Body of pancreas (tissue), 4 donors: Measurements from ENCODE around the gene LRRC7. TPM values are rescaled to one million over a fixed set of nuclear protein-coding genes. Genes with fewer than 3 reads are reported as not detected.

Experiments used
- ATAC-seq: fragments of 150-250 bp; one replicate; pipeline ENCODE4 v1.9.1; 2016
- DNase-seq, 4 donors: peaks; one replicate each; pipeline ENCODE4 v3.0.0-alpha.2; 2019
- H3K27ac ChIP-seq, 4 donors: fragments of 200-600 bp; sonication (generic); 1 replicate in 3 of 4; 2 replicates in 1 of 4; pipeline versions ENCODE4 v1.5.1 to v1.6.1; 2016 to 2019; ENCODE audit warnings: mild to moderate bottlenecking in 1 of 4, mixed read lengths in 1 of 4, moderate library complexity in 1 of 4
- H3K27me3 ChIP-seq, 2 donors: fragments of 200-600 bp; sonication (generic); one replicate each; pipeline ENCODE4 v1.6.0; 2016; ENCODE audit warnings: mild to moderate bottlenecking in 1 of 2
- H3K36me3 ChIP-seq, 2 donors: fragments of 200-600 bp; sonication (generic); replicated peaks in 1 of 2; 2 replicates each; pipeline ENCODE4 v1.5.1; 2016; ENCODE audit warnings: low read depth in 2 of 2; ENCODE audit not compliant: insufficient read depth in 1 of 2
- H3K4me1 ChIP-seq: fragments of 200-600 bp; sonication (generic); one replicate; pipeline ENCODE4 v1.6.0; 2016
- H3K4me3 ChIP-seq, 2 donors: fragments of 200-600 bp; sonication (generic); 1 replicate in 1 of 2; 2 replicates in 1 of 2; pipeline ENCODE4 v1.5.1; 2016 to 2019
- H3K9me3 ChIP-seq, 3 donors: fragments of 200-600 bp; sonication (generic); 1 replicate in 2 of 3; 2 replicates in 1 of 3; pipeline ENCODE4 v1.5.1; 2016
- CTCF ChIP-seq, 7 experiments: fragments of 450-650 bp in 4 of 7; fragments of 200-600 bp in 3 of 7; sonication (generic) in 3 of 7; IDR thresholded peaks; one replicate each; pipeline ENCODE4 v1.5.1; 2016 to 2019; ENCODE audit warnings: antibody characterized with exemption in 7 of 7
- POLR2A ChIP-seq, 3 donors: fragments of 450-650 bp; IDR thresholded peaks; one replicate each; pipeline ENCODE4 v1.6.1; 2016; ENCODE audit warnings: antibody characterized with exemption in 3 of 3, mild to moderate bottlenecking in 2 of 3
- WGBS, 2 donors: methylation state at CpG; one replicate each; pipeline ENCODE4 v1.1.5; 2017; 5-methylcytosine and 5-hydroxymethylcytosine counted together
- intact Hi-C: fragments of 100-400 bp; cut with DNase I; formaldehyde crosslinking; loops from one replicate; pipeline ENCODE4 v1.15.1; 2023
- total RNA-seq, 2 donors: library from RNA; depleted of rRNA; stranded (reverse); fragments of >200 nt; gene quantifications; one replicate each; pipeline ENCODE4 v1.1.0, GENCODE V29; 2016

LRRC7 gene
- total RNA-seq, 2 donors from 2014 or later = 1.3 to 2.6 TPM

DNA sequence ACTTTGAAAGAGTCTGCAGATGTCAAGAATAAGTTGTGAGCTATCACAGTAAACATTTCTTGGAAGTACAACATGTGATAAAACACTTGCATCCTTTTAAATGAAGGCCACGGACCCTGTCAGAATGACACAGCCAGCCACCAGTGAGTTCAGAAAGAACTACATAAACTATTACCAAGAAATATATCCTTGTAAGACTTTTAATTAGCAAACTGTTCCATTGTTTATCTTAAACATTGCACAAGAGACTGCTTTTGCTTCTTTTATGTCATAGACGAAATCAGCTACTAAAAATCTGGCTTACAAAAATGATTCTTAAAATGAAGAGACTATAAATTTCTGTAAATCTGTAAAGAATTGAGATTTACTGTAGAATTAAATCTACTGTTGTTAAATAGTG lies 17.9 kb downstream of the LRRC7 start:
- H3K4me1 ChIP-seq = no peaks in the 10 kb centered on the region
- intact Hi-C loops = no loop called here
- no peaks in the 10 kb centered on the region for H3K27me3 ChIP-seq
- H3K36me3 ChIP-seq = no peaks in the 10 kb centered on the region
- no peak overlapping the region for H3K4me3 ChIP-seq
- TF ChIP-seq POLR2A (IDR thresholded peaks at IDR 0.05) (no peak), CTCF (IDR thresholded peaks at IDR 0.05) (no peak)
- H3K27ac ChIP-seq = no peak overlapping the region
- WGBS, 2 donors = 56 to 58% methylated on average over 2 of the region's 2 CpGs
- DNase-seq (no peak), ATAC-seq (no peak)
- no peaks in the 10 kb centered on the region for H3K9me3 ChIP-seq

- DNase-seq = no peak
- ATAC-seq = no peak
- H3K36me3 ChIP-seq = no peaks in the 10 kb centered on the region
- intact Hi-C loops = no loop called here
- H3K27me3 ChIP-seq = no peaks in the 10 kb centered on the region
- no peak overlapping the region for H3K4me3 ChIP-seq
- 51 to 57% methylated on average over 5 of the region's 5 CpGs for WGBS, 2 donors
- TF ChIP-seq POLR2A (IDR thresholded peaks at IDR 0.05) = no peak
- TF ChIP-seq CTCF (IDR thresholded peaks at IDR 0.05) = no peak
- H3K27ac ChIP-seq = no peak overlapping the region
- H3K9me3 ChIP-seq = no peaks in the 10 kb centered on the region
- no peaks in the 10 kb centered on the region for H3K4me1 ChIP-seq
These were observed 19.7 kb downstream of the LRRC7 start for GRCh38 chr1:69587391-69587790.

DNA sequence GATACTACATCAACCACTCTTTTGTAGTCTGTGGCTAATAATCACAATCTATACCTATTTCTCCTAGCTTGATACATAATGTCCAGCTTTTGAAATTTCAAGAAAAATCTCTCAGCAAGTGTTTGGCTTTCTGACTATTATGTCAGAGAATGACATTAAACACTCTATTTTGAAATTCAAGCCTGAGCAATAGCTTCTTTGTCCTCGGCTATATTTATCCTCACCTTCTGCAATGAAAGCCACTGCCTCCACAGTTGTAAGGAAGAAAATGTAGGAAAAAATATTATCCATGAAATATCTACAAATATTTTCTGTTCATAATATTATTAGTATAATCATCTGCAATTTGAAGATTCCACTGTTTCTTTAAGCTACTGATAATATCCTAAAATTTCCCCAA lies 22.1 kb downstream of the LRRC7 start:
- Histone ChIP-seq H3K9me3 (no peaks in the 10 kb centered on the region), H3K27me3 (no peaks in the 10 kb centered on the region), H3K4me3 (no peak overlapping the region), H3K4me1 (no peaks in the 10 kb centered on the region), H3K27ac (no peak overlapping the region), H3K36me3 (no peaks in the 10 kb centered on the region)
- TF ChIP-seq CTCF (IDR thresholded peaks at IDR 0.05) (no peak), POLR2A (IDR thresholded peaks at IDR 0.05) (no peak)
- 87% methylated on average over 1 of the region's 1 CpG for WGBS, 2 donors
- DNase-seq (no peak), ATAC-seq (no peak)
- intact Hi-C loops = no loop called here

- DNase-seq = no peak
- intact Hi-C loops = no loop called here
- Histone ChIP-seq H3K4me1 (no peaks in the 10 kb centered on the region), H3K27me3 (no peaks in the 10 kb centered on the region), H3K4me3 (no peak overlapping the region), H3K27ac (no peak overlapping the region), H3K36me3 (no peaks in the 10 kb centered on the region), H3K9me3 (no peaks in the 10 kb centered on the region)
- TF ChIP-seq POLR2A (IDR thresholded peaks at IDR 0.05) (no peak), CTCF (IDR thresholded peaks at IDR 0.05) (no peak)
- 73 to 74% methylated on average over 6 of the region's 6 CpGs for WGBS, 2 donors
- ATAC-seq = no peak
These were observed 24.6 kb downstream of the LRRC7 start for GRCh38 chr1:69592341-69592740.

DNA sequence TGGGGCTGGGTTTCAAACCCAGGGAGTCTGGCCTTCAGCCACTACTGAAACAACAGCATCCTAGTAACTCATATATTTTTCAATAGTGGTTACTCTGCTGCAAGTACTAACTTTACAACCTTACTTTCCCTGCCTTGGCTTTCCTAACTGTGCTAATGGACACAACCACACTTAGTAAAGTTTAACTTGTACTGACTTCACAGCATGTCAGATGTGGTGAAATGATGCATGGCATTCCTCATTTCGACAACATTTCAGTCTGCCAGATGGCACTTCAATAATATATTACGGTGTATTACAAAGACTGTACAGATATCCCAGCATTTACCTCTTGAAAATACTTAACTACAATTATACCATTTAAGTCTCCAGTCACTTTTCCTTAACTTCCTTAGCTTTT lies 27.8 kb downstream of the LRRC7 start:
- no peaks in the 10 kb centered on the region for H3K36me3 ChIP-seq
- H3K9me3 ChIP-seq = no peaks in the 10 kb centered on the region
- TF ChIP-seq CTCF (IDR thresholded peaks at IDR 0.05) (no peak), POLR2A (IDR thresholded peaks at IDR 0.05) (no peak)
- intact Hi-C loops = no loop called here
- H3K4me3 ChIP-seq = no peak overlapping the region
- ATAC-seq = no peak
- DNase-seq = no peak
- no peak overlapping the region for H3K27ac ChIP-seq
- H3K4me1 ChIP-seq = no peaks in the 10 kb centered on the region
- 73 to 87% methylated on average over 2 of the region's 2 CpGs for WGBS, 2 donors
- H3K27me3 ChIP-seq = no peaks in the 10 kb centered on the region
